ENCODE results near the gene IMP3. TPM values are rescaled to one million over a fixed set of nuclear protein-coding genes. Genes with fewer than 3 reads are reported as not detected.

IMP3 gene
- total and polyA plus RNA-seq, 2 donors (not counting 3 experiments of a cell fraction or from before 2014, with no cell fraction given): 41.3 to 64.0 TPM

DNA sequence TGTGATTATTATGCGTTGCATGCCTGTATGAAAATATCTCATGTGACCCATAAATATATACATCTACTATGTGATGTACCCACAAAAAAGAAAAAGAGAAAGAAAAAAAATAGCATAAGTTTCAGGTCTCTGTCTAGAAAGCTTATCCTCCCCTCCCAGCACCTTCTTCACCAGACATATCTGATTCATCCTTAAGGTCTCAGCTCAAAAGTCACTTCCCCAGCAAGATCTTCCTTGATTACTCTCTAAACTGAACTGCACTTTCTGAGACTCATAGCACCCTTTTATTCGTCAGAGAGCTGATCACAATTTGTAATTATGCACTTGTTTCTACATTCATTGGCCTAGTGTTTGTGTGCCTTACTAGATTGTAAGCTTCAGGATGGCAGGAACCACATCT, 49.8 kb downstream of the IMP3 start:
- Histone ChIP-seq H3K36me3 (ENCODE audit: control insufficient read depth in 2 of 2, extremely low read depth in 1 of 2, insufficient read depth in 2 of 2, low read length in 2 of 2) (no peaks in the 10 kb centered on the region), H4K20me1 (replicated peaks; ENCODE audit: control insufficient read depth, extremely low read depth, insufficient read depth, low read length) (no peaks in the 10 kb centered on the region), H3K9me3 (replicated peaks; ENCODE audit: control insufficient read depth, insufficient read depth, low read length) (no peaks in the 10 kb centered on the region), H3K79me2 (ENCODE audit: control insufficient read depth, insufficient read depth, low read length) (no peaks in the 10 kb centered on the region), H3K4me2 (ENCODE audit: insufficient read depth, low read length) (no peak overlapping the region), H3K4me3 (replicated peaks in 1 of 3; ENCODE audit: insufficient read depth in 1 of 3, low read depth in 1 of 3, low read length in 3 of 3) (no peak overlapping the region), H3K27me3 (ENCODE audit: control insufficient read depth in 2 of 2, insufficient read depth in 2 of 2, low read length in 2 of 2) (no peaks in the 10 kb centered on the region), H2AFZ (ENCODE audit: low read depth, low read length) (no peak overlapping the region), H3K4me1 (ENCODE audit: control insufficient read depth, extremely low read depth, insufficient read depth, low read length) (no peaks in the 10 kb centered on the region), H3K9ac (replicated peaks; ENCODE audit: extremely low read depth, insufficient read depth, low read length) (no peak overlapping the region), H3K27ac (ENCODE audit: insufficient read depth, low read depth, low read length) (no peak overlapping the region), H3K9me1 (replicated peaks; ENCODE audit: control insufficient read depth, extremely low read depth, insufficient read depth, low read length) (no peaks in the 10 kb centered on the region)
- dilution Hi-C loops (cut with MboI; ENCODE audit: extremely low pct_ligation_motif_present, low sequenced_read_pairs): loop anchor here (25.0 kb wide), 1 partner anchor 128 kb away; the partner anchor contains the start of gene SIN3A
- ChIA-PET CTCF (interaction anchor here (1.1 to 1.2 kb wide), 2 partner anchors 9 to 11 kb away, joined by 6 to 8 read pairs; partner anchors contain the start of gene PTPN9), POLR2A (no interaction called here)
- TF ChIP-seq JUN (IDR thresholded peaks at IDR 0.05; ENCODE audit: borderline replicate concordance, insufficient read depth, insufficient read length, low read depth) (no peak), POLR2AphosphoS5 (IDR thresholded peaks at IDR 0.05; ENCODE audit: insufficient read depth, low read depth, low read length) (no peak), FOS (IDR thresholded peaks at IDR 0.05; ENCODE audit: borderline replicate concordance, insufficient read depth, low read length) (no peak), EZH2 (IDR thresholded peaks at IDR 0.05; ENCODE audit: borderline replicate concordance, low read depth, low read length, severe bottlenecking) (no peak), POLR2A (IDR thresholded peaks at IDR 0.05; ENCODE audit: low read depth, low read length) (no peak), GATA2 (IDR thresholded peaks at IDR 0.05; ENCODE audit: insufficient read depth, insufficient read length, low read depth, low read length) (no peak)
- TF ChIP-seq, protein P1, sequence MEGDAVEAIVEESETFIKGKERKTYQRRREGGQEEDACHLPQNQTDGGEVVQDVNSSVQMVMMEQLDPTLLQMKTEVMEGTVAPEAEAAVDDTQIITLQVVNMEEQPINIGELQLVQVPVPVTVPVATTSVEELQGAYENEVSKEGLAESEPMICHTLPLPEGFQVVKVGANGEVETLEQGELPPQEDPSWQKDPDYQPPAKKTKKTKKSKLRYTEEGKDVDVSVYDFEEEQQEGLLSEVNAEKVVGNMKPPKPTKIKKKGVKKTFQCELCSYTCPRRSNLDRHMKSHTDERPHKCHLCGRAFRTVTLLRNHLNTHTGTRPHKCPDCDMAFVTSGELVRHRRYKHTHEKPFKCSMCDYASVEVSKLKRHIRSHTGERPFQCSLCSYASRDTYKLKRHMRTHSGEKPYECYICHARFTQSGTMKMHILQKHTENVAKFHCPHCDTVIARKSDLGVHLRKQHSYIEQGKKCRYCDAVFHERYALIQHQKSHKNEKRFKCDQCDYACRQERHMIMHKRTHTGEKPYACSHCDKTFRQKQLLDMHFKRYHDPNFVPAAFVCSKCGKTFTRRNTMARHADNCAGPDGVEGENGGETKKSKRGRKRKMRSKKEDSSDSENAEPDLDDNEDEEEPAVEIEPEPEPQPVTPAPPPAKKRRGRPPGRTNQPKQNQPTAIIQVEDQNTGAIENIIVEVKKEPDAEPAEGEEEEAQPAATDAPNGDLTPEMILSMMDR (IDR thresholded peaks at IDR 0.05; ENCODE audit: extremely low read depth in 1 of 2, insufficient read depth in 1 of 2, low read depth in 1 of 2, low read length in 2 of 2): no peak
- no TSS peak for BruUV-seq (replicated peaks)
- FAIRE-seq (no peak), DNase-seq (ENCODE audit: low read depth, low spot score) (no peak)
- intact Hi-C loops (cut with micrococcal nuclease): no loop called here

Other genes starting within 250 kb of the IMP3 start
- 44.5 and 50.5 TPM in 2 replicates for gene SIN3A, start 188.5 kb downstream of the IMP3 start, total RNA-seq
- gene SIN3A, start 188.5 kb downstream of the IMP3 start, polyA plus RNA-seq: 30.6 and 33.7 TPM in 2 replicates
- gene PTPN9, start 60.9 kb downstream of the IMP3 start, total RNA-seq: 31.4 and 32.0 TPM in 2 replicates
- 37.2 and 43.7 TPM in 2 replicates for gene PTPN9, start 60.9 kb downstream of the IMP3 start, polyA plus RNA-seq
- gene SNUPN, start 14.5 kb downstream of the IMP3 start, total RNA-seq: 19.3 and 25.1 TPM in 2 replicates
- 11.7 and 13.2 TPM in 2 replicates for gene SNUPN, start 14.5 kb downstream of the IMP3 start, polyA plus RNA-seq
- gene SNX33, start 7.7 kb upstream of the IMP3 start, total RNA-seq: 10.6 and 12.6 TPM in 2 replicates
- 7.9 and 9.7 TPM in 2 replicates for gene SNX33, start 7.7 kb upstream of the IMP3 start, polyA plus RNA-seq
- gene CSPG4, start 72.6 kb upstream of the IMP3 start, total RNA-seq: not detected in 2 replicates
- not detected in 2 replicates for gene CSPG4, start 72.6 kb upstream of the IMP3 start, polyA plus RNA-seq
- gene UBE2Q2, start 203.2 kb upstream of the IMP3 start, total RNA-seq: 28.5 and 32.8 TPM in 2 replicates
- gene UBE2Q2, start 203.2 kb upstream of the IMP3 start, polyA plus RNA-seq: 8.9 and 12.9 TPM in 2 replicates

Data from endothelial cell of umbilical vein (primary cell).